Measurements from ENCODE around the gene TLR5. TPM values are rescaled to one million over a fixed set of nuclear protein-coding genes. Genes with fewer than 3 reads are reported as not detected.

TLR5 gene
- total and polyA plus RNA-seq, 2 experiments from 2014 or later = 1.5 to 1.9 TPM

GRCh38 chr1:223140611-223141405 is 2.2 kb downstream of the TLR5 start:
- H3K4me1 ChIP-seq (ENCODE audit: insufficient read depth) = peaks cover 13% of the 10 kb centered on the region
- TF ChIP-seq EZH2phosphoT487 (IDR thresholded peaks at IDR 0.05; ENCODE audit: low read depth, severe bottlenecking, unreplicated experiment) (no peak), EZH2 (IDR thresholded peaks at IDR 0.05; ENCODE audit: borderline replicate concordance) (no peak)
- TF ChIP-seq, protein P1, sequence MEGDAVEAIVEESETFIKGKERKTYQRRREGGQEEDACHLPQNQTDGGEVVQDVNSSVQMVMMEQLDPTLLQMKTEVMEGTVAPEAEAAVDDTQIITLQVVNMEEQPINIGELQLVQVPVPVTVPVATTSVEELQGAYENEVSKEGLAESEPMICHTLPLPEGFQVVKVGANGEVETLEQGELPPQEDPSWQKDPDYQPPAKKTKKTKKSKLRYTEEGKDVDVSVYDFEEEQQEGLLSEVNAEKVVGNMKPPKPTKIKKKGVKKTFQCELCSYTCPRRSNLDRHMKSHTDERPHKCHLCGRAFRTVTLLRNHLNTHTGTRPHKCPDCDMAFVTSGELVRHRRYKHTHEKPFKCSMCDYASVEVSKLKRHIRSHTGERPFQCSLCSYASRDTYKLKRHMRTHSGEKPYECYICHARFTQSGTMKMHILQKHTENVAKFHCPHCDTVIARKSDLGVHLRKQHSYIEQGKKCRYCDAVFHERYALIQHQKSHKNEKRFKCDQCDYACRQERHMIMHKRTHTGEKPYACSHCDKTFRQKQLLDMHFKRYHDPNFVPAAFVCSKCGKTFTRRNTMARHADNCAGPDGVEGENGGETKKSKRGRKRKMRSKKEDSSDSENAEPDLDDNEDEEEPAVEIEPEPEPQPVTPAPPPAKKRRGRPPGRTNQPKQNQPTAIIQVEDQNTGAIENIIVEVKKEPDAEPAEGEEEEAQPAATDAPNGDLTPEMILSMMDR (IDR thresholded peaks at IDR 0.05; ENCODE audit: poor library complexity) = no peak
- 57% methylated on average over 10 of the region's 10 CpGs for WGBS (ENCODE audit: low lambda C conversion rate, missing lambda C conversion rate)
- no peaks in the 10 kb centered on the region for H3K9me3 ChIP-seq (ENCODE audit: low read depth)
- no peak overlapping the region for H3K4me3 ChIP-seq
- H3K4me2 ChIP-seq = peak overlapping the region; percentile 5
- H3K9me2 ChIP-seq (replicated peaks; ENCODE audit: insufficient read depth) = no peaks in the 10 kb centered on the region
- H4K20me1 ChIP-seq (ENCODE audit: insufficient read depth, poor library complexity, severe bottlenecking) = no peaks in the 10 kb centered on the region
- H3K36me3 ChIP-seq (replicated peaks; ENCODE audit: insufficient read depth, low read depth) = no peaks in the 10 kb centered on the region
- peak; percentile 49 for DNase-seq (ENCODE audit: low spot score)
- H3K27ac ChIP-seq = peak overlapping the region; percentile 64
- no peaks in the 10 kb centered on the region for H3K27me3 ChIP-seq
- no peak overlapping the region for H2AFZ ChIP-seq
- H3K79me2 ChIP-seq = no peaks in the 10 kb centered on the region

DNA sequence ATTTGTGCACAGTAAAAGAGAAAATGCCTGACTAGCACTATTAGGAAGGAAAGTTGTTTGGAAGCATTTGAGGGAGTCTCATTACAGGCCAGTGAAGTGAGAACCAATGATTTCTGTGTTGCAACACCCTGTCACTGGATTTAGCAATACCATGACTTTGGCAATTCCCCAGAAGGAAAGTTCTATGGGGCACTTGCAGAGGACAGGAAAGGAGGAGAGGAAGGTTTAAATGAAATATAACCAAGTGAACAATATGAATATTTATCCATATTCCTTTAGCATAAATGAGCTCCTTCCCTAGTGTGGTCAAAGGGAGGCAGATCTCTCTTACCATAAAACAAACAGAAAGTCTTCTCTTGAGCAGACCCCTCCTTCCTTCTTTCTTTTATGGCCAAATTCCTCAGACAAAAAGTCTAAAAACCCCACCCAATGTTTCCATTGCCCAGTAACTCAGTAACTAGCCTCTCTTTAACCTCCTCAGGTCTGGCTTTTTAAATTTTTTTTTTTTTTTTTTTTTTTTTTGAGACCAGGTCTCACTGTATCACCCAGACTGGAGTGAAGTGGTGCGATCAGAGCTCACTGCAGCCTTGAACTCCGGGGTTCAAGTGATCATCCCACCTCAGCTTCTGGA is 5.5 kb downstream of the TLR5 start:
- peak; percentile 59 for DNase-seq (ENCODE audit: low spot score)
- TF ChIP-seq EZH2phosphoT487 (IDR thresholded peaks at IDR 0.05; ENCODE audit: low read depth, severe bottlenecking, unreplicated experiment) (no peak), EZH2 (IDR thresholded peaks at IDR 0.05; ENCODE audit: borderline replicate concordance) (no peak)
- TF ChIP-seq, protein P1 (IDR thresholded peaks at IDR 0.05; ENCODE audit: poor library complexity) = no peak
- 61% methylated on average over 2 of the region's 2 CpGs for WGBS (ENCODE audit: low lambda C conversion rate, missing lambda C conversion rate)
- H3K36me3 ChIP-seq (replicated peaks; ENCODE audit: insufficient read depth, low read depth) = no peaks in the 10 kb centered on the region
- no peaks in the 10 kb centered on the region for H3K9me2 ChIP-seq (replicated peaks; ENCODE audit: insufficient read depth)
- no peaks in the 10 kb centered on the region for H3K9me3 ChIP-seq (ENCODE audit: low read depth)
- no peak overlapping the region for H3K4me2 ChIP-seq
- no peaks in the 10 kb centered on the region for H3K79me2 ChIP-seq
- H3K4me1 ChIP-seq (ENCODE audit: insufficient read depth) = peaks cover 15% of the 10 kb centered on the region
- H3K4me3 ChIP-seq = no peak overlapping the region
- no peaks in the 10 kb centered on the region for H3K27me3 ChIP-seq
- no peak overlapping the region for H3K27ac ChIP-seq
- H4K20me1 ChIP-seq (ENCODE audit: insufficient read depth, poor library complexity, severe bottlenecking) = no peaks in the 10 kb centered on the region
- H2AFZ ChIP-seq = no peak overlapping the region

- 57% methylated on average over 2 of the region's 2 CpGs for WGBS (ENCODE audit: low lambda C conversion rate, missing lambda C conversion rate)
- Histone ChIP-seq H3K9me3 (ENCODE audit: low read depth) (no peaks in the 10 kb centered on the region), H3K4me2 (no peak overlapping the region), H3K27ac (no peak overlapping the region), H2AFZ (no peak overlapping the region), H3K36me3 (replicated peaks; ENCODE audit: insufficient read depth, low read depth) (no peaks in the 10 kb centered on the region), H3K9me2 (replicated peaks; ENCODE audit: insufficient read depth) (no peaks in the 10 kb centered on the region), H3K27me3 (no peaks in the 10 kb centered on the region), H3K4me1 (ENCODE audit: insufficient read depth) (peaks cover 11% of the 10 kb centered on the region), H4K20me1 (ENCODE audit: insufficient read depth, poor library complexity, severe bottlenecking) (no peaks in the 10 kb centered on the region), H3K79me2 (no peaks in the 10 kb centered on the region), H3K4me3 (no peak overlapping the region)
- no peak for TF ChIP-seq EZH2phosphoT487 (IDR thresholded peaks at IDR 0.05; ENCODE audit: low read depth, severe bottlenecking, unreplicated experiment)
- TF ChIP-seq, protein P1 (IDR thresholded peaks at IDR 0.05; ENCODE audit: poor library complexity) = no peak
- no peak for TF ChIP-seq EZH2 (IDR thresholded peaks at IDR 0.05; ENCODE audit: borderline replicate concordance)
- no peak for DNase-seq (ENCODE audit: low spot score)
Measured at GRCh38 chr1:223136086-223136485, 7.0 kb downstream of the TLR5 start.
